GM18511 (cell line): ENCODE data around the gene REEP2.
A peak's percentile ranks its signal among the peaks of the same experiment; 100 is the strongest.
"Not testable (repeated sequence)": the region's sequence is repeated elsewhere in the genome, so short reads cannot be mapped to it uniquely, and the experiment has no call there.

ENCODE experiments used
- ATAC-seq: cut with Tn5 transposase; IDR thresholded peaks from one replicate; pipeline ENCODE4 v1.9.1; 2021; ENCODE audit warnings: mild to moderate bottlenecking, moderate library complexity; ENCODE audit not compliant: unreplicated experiment

Gene REEP2

GRCh38 chr5:138466125-138466899 lies 27.5 kb downstream of the REEP2 start:
- ATAC-seq, result no peak

GRCh38 chr5:138466900-138467710 lies 28.2 kb downstream of the REEP2 start:
- no peak for ATAC-seq

DNA sequence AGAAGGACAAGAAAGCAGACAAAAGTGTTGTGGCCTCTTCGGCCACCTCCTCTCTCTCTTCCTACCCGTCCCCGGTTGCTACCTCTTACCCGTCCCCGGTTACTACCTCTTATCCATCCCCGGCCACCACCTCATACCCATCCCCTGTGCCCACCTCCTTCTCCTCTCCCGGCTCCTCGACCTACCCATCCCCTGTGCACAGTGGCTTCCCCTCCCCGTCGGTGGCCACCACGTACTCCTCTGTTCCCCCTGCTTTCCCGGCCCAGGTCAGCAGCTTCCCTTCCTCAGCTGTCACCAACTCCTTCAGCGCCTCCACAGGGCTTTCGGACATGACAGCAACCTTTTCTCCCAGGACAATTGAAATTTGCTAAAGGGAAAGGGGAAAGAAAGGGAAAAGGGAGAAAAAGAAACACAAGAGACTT lies 28.9 kb downstream of the REEP2 start:
- no peak for ATAC-seq

DNA sequence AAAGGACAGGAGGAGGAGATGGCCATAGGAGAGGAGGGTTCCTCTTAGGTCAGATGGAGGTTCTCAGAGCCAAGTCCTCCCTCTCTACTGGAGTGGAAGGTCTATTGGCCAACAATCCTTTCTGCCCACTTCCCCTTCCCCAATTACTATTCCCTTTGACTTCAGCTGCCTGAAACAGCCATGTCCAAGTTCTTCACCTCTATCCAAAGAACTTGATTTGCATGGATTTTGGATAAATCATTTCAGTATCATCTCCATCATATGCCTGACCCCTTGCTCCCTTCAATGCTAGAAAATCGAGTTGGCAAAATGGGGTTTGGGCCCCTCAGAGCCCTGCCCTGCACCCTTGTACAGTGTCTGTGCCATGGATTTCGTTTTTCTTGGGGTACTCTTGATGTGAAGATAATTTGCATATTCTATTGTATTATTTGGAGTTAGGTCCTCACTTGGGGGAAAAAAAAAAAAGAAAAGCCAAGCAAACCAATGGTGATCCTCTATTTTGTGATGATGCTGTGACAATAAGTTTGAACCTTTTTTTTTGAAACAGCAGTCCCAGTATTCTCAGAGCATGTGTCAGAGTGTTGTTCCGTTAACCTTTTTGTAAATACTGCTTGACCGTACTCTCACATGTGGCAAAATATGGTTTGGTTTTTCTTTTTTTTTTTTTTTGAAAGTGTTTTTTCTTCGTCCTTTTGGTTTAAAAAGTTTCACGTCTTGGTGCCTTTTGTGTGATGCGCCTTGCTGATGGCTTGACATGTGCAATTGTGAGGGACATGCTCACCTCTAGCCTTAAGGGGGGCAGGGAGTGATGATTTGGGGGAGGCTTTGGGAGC lies 29.5 kb downstream of the REEP2 start:
- no peak for ATAC-seq

- no peak for ATAC-seq
These were observed 30.2 kb downstream of the REEP2 start for GRCh38 chr5:138468966-138469539.

DNA sequence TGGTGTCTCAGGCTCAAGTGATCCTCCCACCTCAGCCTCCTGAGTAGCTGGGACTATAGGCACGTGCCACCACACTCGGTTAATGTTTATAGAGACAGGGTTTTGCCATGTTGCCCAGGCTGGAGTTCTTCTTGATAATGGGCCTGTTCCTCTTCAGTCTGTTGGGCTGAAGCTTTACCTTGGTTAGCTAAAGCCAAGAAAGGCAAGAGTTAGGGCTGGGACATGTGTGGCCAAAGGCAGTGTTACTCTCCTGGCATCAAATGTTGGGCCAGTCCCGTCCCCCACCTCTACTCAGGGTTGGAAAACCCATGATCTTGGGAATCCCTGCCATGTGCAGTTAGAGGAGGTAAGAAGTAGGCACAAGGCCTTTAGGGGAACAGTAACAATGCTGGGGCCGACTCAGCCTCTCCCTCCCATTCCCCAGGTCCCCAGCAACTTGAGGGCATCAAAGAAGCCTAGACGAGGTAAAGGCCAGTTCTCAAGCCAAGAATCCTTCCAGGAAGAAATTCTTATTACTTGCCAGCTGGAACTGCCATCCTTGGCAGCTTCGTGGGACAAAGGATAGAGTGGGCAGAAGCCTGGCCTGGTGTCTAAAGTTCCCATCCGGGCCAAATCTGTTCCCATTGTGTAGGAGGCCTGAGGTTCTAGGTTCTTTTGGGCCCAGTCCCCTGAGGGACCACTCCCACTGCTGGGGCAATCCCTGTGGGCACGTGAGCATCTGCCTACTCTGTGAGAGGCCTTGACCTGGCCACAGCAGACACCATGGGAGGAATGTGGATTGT lies 30.9 kb downstream of the REEP2 start:
- no peak for ATAC-seq

DNA sequence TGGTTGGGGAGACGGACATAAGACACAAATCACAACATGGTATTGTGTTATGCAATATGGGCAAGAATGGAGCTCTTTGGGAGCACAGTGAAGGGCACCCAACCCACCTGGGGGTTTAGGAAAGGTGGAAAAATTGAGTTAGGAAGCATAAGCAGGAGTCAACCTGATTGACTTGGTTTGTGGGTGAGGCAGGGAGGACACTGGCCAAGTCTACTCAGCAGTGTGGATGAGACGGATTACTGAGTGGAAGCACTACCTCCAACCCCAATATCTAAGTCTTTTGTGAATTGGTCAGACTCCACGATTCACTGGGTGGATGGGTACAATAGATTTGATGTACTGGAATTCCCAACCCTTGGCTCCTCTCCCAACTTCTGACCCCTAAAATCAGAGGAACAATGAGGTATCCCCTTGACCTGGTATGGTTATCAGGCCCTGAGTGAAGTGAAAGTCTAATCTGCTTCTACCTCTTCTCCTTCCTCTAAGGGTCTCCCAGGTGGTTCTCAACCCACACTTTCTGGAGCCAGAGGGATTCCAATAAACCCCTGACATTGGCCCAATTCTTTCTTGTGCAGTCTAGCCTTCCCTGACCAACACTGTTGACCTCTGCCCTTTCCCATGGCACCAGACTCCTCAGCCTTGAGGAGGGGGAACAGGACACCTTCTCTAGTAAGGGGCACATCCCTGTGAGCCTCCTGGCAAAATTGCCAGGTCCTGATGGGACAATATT lies 31.6 kb downstream of the REEP2 start:
- no peak for ATAC-seq

DNA sequence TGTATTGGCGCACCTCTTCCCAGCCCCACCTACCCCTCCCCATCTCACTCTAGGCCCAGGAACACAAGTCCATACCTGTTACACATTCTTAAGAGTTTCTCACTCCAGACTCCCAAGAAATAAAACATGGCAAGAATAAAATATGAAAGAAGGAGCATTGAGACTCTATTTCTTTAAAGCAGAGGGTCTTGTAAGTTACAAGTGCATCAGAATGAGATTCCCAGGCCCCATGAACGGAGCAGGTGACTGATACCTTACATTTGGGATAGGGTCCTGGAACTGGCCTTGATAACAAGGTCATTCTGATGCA lies 32.1 kb downstream of the REEP2 start:
- ATAC-seq, result no peak

- no peak for ATAC-seq
These were observed 33.5 kb downstream of the REEP2 start for GRCh38 chr5:138472353-138472752.

- ATAC-seq, result not testable (repeated sequence)
These were observed 34.3 kb downstream of the REEP2 start for GRCh38 chr5:138473151-138473550.

GRCh38 chr5:138476918-138477317 lies 38.1 kb downstream of the REEP2 start:
- no peak for ATAC-seq

GRCh38 chr5:138482638-138483037 lies 43.8 kb downstream of the REEP2 start:
- no peak for ATAC-seq

DNA sequence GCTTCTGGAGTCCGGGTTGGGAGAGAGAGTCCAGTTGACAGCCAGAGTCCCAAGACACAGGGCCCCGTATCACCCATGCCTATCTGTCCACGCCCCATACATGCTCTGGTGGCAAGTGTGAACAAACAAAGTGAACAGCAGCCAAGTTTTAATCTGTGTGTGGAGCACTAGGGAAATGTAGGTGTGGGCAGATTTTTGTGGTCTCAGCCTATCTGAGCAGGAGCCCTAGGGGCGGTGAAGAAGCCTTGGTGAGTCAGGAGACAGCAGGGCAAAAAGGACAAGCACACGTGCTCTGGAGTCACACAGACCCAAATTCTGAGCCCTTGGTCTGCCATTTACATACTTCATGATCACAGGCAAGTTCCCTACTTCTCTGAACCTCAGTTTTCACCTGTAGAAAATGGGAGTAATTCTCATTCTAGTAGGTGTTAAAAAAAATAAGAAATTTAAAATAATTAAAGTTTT lies 49.7 kb downstream of the REEP2 start:
- ATAC-seq, result no peak

GRCh38 chr5:138489683-138490061 lies 50.8 kb downstream of the REEP2 start:
- no peak for ATAC-seq

DNA sequence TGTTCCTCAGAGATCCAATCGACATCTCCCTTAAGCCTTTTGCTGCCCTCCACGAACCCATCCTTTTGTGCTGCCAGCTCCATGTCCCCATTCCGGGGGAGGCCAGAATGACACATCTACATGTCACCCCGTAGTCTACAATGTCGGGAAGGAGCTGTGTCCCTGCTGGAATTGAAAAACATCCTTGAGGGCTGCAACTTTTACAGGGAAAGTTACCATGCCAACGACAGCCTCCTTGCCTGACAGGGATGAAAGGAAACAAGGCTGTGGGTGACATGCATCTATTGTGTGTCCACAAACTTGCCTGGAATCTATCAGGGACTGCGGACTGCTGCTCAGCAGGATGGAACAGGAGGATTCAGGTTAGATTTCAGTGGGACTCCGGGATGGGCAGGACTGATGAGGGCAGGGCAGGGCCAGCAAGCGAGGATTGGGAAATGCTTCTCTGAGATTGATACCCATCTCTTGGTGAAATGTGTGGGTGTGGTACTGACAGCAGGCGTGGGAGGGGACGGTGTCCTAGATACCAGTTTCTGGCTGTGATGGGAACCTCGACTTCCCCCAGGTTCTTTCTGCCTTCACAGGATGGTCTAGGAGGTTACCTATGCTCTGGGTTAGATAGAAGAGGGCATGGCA lies 51.9 kb downstream of the REEP2 start:
- no peak for ATAC-seq

GRCh38 chr5:138491284-138491648 lies 52.4 kb downstream of the REEP2 start:
- ATAC-seq, result no peak

DNA sequence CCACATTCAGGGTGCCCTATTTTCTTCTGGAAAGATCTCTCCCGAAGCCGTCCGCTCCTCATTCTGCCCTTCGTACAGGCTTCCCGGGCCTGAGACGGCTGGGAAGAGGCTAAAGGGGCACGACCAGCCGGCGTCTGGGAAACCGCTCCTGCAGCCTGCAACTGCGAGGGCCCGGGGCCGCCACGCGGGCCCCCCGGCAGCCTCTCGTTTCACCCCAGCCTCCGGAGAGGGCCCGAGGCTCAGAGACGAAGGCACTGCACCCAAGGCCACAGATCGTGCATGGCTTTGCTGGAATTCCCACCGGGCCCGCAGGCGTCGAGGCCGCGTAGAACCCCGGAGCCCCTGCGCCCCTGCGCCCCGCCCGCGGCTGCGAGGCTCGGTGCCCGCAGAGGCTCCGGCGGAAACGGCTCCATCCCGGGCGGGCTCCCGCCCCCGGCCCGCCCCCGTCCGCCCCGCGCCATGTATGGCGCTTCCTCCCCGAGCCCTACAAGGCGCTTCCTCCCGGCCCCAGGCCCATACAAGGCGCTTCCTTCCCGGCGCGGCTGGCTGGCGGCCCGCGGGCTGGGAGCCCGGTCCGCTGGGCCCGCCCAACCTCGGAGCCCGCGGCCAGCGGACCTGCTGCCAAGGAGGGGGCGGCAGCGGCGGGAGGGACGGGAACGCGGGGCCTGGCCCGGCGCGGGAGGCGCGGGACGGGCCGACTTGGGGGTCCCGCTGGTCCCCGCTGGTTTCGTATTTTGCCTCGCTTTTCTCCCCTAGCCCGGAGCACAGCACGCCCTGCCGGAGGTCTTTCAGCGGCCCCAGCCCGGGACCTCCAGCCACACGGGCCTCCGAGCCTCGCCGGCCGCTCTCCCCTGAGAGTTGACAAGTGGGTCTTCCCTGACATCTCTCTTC lies 53.1 kb downstream of the REEP2 start:
- ATAC-seq, result peak; percentile 99

- no peak for ATAC-seq
These were observed 53.7 kb downstream of the REEP2 start for GRCh38 chr5:138492560-138493045.
